ENCODE measurements around the gene ALOX5AP. TPM values are rescaled to one million over a fixed set of nuclear protein-coding genes. Genes with fewer than 3 reads are reported as not detected.

Gene ALOX5AP
- total RNA-seq, 1 donor from 2014 or later, result not detected

DNA sequence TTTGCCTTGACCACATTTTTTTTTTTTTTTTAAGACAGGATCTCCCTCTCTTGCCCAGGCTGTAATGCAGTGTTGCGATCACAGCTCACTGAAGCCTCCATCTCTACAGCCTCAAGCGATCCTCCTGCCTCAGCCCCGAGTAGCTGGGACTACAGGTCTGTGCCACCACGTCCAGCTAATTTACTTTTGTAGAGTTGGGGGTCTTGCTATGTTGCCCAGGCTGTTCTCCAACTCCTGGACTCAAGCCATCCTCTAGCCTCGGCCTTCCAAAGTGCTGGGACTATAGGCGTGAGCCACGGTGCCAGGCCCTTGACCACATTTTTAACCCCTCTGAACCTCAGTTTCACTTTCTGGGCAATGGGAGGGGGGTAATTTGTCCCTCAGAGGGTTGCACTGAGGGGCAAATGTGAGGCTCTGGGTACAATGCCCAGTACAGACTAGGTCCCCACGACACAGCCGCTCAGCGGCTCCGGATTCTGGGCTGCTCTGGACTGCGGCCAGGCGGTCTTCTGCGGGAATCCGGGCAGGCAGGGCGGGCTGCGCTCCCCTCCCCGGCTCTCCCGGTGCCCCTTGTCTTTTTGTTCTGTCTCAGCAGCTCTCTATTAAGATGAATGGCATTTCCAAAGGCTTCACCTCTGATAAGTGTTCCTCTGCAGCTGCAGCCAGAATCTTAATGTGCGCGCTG is 3.8 kb upstream of the ALOX5AP start:
- peaks cover 29% of the 10 kb centered on the region for H3K4me1 Mint-ChIP-seq
- Histone ChIP-seq H3K4me3 (no peak overlapping the region), H4K20me1 (ENCODE audit: low read depth) (no peaks in the 10 kb centered on the region), H3K4me2 (no peak overlapping the region), H3K36me3 (no peaks in the 10 kb centered on the region), H3K4me1 (no peaks in the 10 kb centered on the region), H3K79me2 (ENCODE audit: low read depth) (no peaks in the 10 kb centered on the region), H3F3A (ENCODE audit: low read depth) (no peaks in the 10 kb centered on the region), H3K9ac (no peak overlapping the region), H3K27ac (no peak overlapping the region), H2AFZ (replicated peaks) (no peak overlapping the region), H3K9me3 (ENCODE audit: low read depth) (no peaks in the 10 kb centered on the region), H3K27me3 (no peaks in the 10 kb centered on the region)
- peaks cover 5% of the 10 kb centered on the region for H3K27me3 Mint-ChIP-seq (ENCODE audit: insufficient read depth, low read depth)
- DNase-seq (ENCODE audit: low spot score), result no peak
- H3K27ac Mint-ChIP-seq, result no peak overlapping the region
- H3K36me3 Mint-ChIP-seq, result no peaks in the 10 kb centered on the region
- TF ChIP-seq EZH2 (IDR thresholded peaks at IDR 0.05) (no peak), EZH2phosphoT487 (IDR thresholded peaks at IDR 0.05) (no peak)
- TF ChIP-seq, protein P1, sequence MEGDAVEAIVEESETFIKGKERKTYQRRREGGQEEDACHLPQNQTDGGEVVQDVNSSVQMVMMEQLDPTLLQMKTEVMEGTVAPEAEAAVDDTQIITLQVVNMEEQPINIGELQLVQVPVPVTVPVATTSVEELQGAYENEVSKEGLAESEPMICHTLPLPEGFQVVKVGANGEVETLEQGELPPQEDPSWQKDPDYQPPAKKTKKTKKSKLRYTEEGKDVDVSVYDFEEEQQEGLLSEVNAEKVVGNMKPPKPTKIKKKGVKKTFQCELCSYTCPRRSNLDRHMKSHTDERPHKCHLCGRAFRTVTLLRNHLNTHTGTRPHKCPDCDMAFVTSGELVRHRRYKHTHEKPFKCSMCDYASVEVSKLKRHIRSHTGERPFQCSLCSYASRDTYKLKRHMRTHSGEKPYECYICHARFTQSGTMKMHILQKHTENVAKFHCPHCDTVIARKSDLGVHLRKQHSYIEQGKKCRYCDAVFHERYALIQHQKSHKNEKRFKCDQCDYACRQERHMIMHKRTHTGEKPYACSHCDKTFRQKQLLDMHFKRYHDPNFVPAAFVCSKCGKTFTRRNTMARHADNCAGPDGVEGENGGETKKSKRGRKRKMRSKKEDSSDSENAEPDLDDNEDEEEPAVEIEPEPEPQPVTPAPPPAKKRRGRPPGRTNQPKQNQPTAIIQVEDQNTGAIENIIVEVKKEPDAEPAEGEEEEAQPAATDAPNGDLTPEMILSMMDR (IDR thresholded peaks at IDR 0.05), result no peak
- no peak overlapping the region for H3K4me3 Mint-ChIP-seq
- H3K9me3 Mint-ChIP-seq, result no peaks in the 10 kb centered on the region

DNA sequence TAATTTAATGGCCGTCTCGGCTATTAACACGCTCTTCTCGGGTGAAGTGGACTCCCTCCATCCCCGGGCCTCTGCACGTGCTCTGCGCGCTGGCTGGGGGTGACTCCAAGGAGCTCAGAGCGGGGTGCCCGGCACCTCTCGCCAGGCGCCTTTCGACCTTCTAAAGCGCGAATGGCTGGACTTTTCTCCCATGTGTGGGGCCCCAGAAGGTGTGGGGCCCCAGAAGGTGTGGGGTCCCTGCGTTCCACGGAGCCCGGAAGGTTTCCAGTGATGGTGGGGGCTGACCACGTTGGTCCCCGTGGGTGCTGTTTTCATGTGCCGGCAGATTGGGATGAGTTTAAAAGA is 3.3 kb upstream of the ALOX5AP start:
- Histone ChIP-seq H3K4me2 (no peak overlapping the region), H3K9ac (no peak overlapping the region), H3K27ac (no peak overlapping the region), H3K79me2 (ENCODE audit: low read depth) (no peaks in the 10 kb centered on the region), H2AFZ (replicated peaks) (no peak overlapping the region), H3K27me3 (no peaks in the 10 kb centered on the region), H3K4me3 (no peak overlapping the region), H3K4me1 (no peaks in the 10 kb centered on the region), H3K36me3 (no peaks in the 10 kb centered on the region), H3F3A (ENCODE audit: low read depth) (no peaks in the 10 kb centered on the region), H4K20me1 (ENCODE audit: low read depth) (no peaks in the 10 kb centered on the region), H3K9me3 (ENCODE audit: low read depth) (no peaks in the 10 kb centered on the region)
- peaks cover 8% of the 10 kb centered on the region for H3K27me3 Mint-ChIP-seq (ENCODE audit: insufficient read depth, low read depth)
- H3K27ac Mint-ChIP-seq, result no peak overlapping the region
- no peaks in the 10 kb centered on the region for H3K36me3 Mint-ChIP-seq
- peaks cover 29% of the 10 kb centered on the region for H3K4me1 Mint-ChIP-seq
- no peak for TF ChIP-seq EZH2phosphoT487 (IDR thresholded peaks at IDR 0.05)
- TF ChIP-seq, protein P1 (IDR thresholded peaks at IDR 0.05), result no peak
- TF ChIP-seq EZH2 (IDR thresholded peaks at IDR 0.05), result no peak
- no peak for DNase-seq (ENCODE audit: low spot score)
- no peak overlapping the region for H3K4me3 Mint-ChIP-seq
- no peaks in the 10 kb centered on the region for H3K9me3 Mint-ChIP-seq

DNA sequence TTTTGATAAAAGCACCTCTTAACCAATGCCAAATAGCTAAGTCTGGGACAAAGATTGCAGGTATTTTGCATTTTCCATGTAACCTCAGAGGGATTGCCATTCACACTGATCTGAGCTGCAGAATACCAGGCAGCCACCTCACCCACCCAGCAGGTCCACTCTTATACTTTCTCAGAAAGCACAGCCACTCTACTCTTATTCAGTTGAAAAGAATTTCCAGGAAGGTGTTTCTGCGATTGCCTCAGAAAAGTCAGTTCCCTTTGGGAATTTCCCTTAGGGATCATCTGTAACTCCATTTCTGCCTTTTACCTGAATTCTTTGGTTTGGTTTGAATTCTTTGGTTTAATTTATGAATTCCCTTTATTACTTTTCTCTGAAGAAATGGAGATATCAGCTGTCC is 904 bp upstream of the ALOX5AP start:
- DNase-seq (ENCODE audit: low spot score), result no peak
- peaks cover 43% of the 10 kb centered on the region for H3K4me1 Mint-ChIP-seq
- no peaks in the 10 kb centered on the region for H3K9me3 ChIP-seq (ENCODE audit: low read depth)

DNA sequence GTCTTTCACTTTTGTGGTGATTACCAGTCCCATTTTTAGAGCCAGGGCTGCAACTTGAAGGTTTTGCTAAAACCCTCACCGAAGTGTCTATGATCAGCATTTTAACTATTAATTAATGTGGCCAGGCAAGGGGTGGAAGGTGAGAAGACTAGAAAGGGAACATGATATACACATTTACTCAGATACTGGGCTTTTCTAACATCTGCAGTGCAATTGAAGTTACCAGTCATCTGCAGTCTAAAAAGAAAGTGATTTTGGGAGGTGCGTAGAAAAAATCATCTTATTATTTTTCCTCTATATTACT is 481 bp downstream of the ALOX5AP start:
- no peaks in the 10 kb centered on the region for H3K9me3 ChIP-seq (ENCODE audit: low read depth)
- no peaks in the 10 kb centered on the region for H3K27me3 ChIP-seq
- H3K79me2 ChIP-seq (ENCODE audit: low read depth), result no peaks in the 10 kb centered on the region
- Mint-ChIP-seq H3K4me1 (peaks cover 41% of the 10 kb centered on the region), H3K4me3 (no peak overlapping the region), H3K27me3 (ENCODE audit: insufficient read depth, low read depth) (peaks cover 12% of the 10 kb centered on the region), H3K36me3 (no peaks in the 10 kb centered on the region), H3K9me3 (no peaks in the 10 kb centered on the region), H3K27ac (no peak overlapping the region)
- H3K9ac ChIP-seq, result no peak overlapping the region
- H3F3A ChIP-seq (ENCODE audit: low read depth), result no peaks in the 10 kb centered on the region
- no peak overlapping the region for H3K27ac ChIP-seq
- TF ChIP-seq EZH2 (IDR thresholded peaks at IDR 0.05) (no peak), EZH2phosphoT487 (IDR thresholded peaks at IDR 0.05) (no peak)
- TF ChIP-seq, protein P1 (IDR thresholded peaks at IDR 0.05), result no peak
- no peaks in the 10 kb centered on the region for H4K20me1 ChIP-seq (ENCODE audit: low read depth)
- no peaks in the 10 kb centered on the region for H3K36me3 ChIP-seq
- H3K4me1 ChIP-seq, result peaks cover 17% of the 10 kb centered on the region
- no peak for DNase-seq (ENCODE audit: low spot score)
- H3K4me3 ChIP-seq, result no peak overlapping the region
- H2AFZ ChIP-seq (replicated peaks), result no peak overlapping the region
- no peak overlapping the region for H3K4me2 ChIP-seq

More for the DNA sequence above, 904 bp upstream of the ALOX5AP start:
- Histone ChIP-seq H3K27me3 (no peaks in the 10 kb centered on the region), H3K4me1 (peaks cover 12% of the 10 kb centered on the region), H3F3A (ENCODE audit: low read depth) (no peaks in the 10 kb centered on the region), H3K4me2 (no peak overlapping the region), H3K27ac (no peak overlapping the region), H2AFZ (replicated peaks) (no peak overlapping the region), H3K4me3 (no peak overlapping the region), H4K20me1 (ENCODE audit: low read depth) (no peaks in the 10 kb centered on the region), H3K9ac (no peak overlapping the region), H3K79me2 (ENCODE audit: low read depth) (no peaks in the 10 kb centered on the region), H3K36me3 (no peaks in the 10 kb centered on the region)
- no peak for TF ChIP-seq EZH2 (IDR thresholded peaks at IDR 0.05)
- TF ChIP-seq EZH2phosphoT487 (IDR thresholded peaks at IDR 0.05), result no peak
- no peak overlapping the region for H3K4me3 Mint-ChIP-seq
- no peaks in the 10 kb centered on the region for H3K9me3 Mint-ChIP-seq
- H3K27ac Mint-ChIP-seq, result no peak overlapping the region
- H3K36me3 Mint-ChIP-seq, result no peaks in the 10 kb centered on the region
- peaks cover 8% of the 10 kb centered on the region for H3K27me3 Mint-ChIP-seq (ENCODE audit: insufficient read depth, low read depth)
